K562 treated with DMSO at 1 percent for 12 hours (cell line): ENCODE results near the gene ALX3. TPM values are rescaled to one million over a fixed set of nuclear protein-coding genes. Genes with fewer than 3 reads are reported as not detected.

ENCODE experiments used
- total RNA-seq: library from RNA; unstranded; fragments of 300-600 nt; gene quantifications from 2 replicates; pipeline ENCODE4 v1.2.3, GENCODE V29; 2022; ENCODE audit not compliant: insufficient read depth

The ALX3 gene
- not detected in 2 replicates for total RNA-seq

GRCh38 chr1:110070671-110071242 is at the start of gene ALX3:
Gene ALX3, minus strand, starts transcription at chr1:110070672. Its CDS starts 60 bp downstream, at chr1:110070612.

DNA sequence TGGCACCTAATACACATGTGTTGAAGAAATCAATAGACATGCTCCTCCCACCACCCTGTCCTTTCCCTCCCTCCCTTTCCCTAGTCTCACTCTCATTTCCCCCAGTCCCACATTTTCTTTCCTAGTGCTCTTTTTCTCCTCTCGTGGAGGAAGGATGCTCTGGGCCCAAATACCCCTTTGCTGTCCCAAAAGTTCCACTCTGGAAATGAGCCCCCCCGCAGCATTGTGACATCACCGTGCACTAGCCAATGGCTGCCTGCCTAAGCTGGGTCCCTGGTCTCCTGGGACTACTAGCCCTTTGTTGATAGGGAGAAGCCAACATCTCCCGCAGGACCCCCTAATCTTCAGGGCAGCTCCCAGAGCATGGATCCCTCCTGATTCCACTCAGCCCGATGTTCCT is 41.7 kb upstream of the ALX3 start, which contains the start of gene UBL4B:
UBL4B (plus strand) TSS at position 301 of the 400 bp plus-strand sequence; CDS start at position 393, 92 bp downstream.

GRCh38 chr1:110034451-110035235 is 35.8 kb downstream of the ALX3 start, which contains the start of gene STRIP1:
Gene STRIP1, plus strand, starts transcription at chr1:110034624. Its CDS starts 14 bp downstream, at chr1:110034638.

Other genes starting within 250 kb of the ALX3 start
- gene CSF1, start 159.8 kb downstream of the ALX3 start, total RNA-seq = 5.3 and 9.7 TPM in 2 replicates
- gene AHCYL1, start 85.9 kb downstream of the ALX3 start, total RNA-seq = 40.2 and 101 TPM in 2 replicates
- gene STRIP1, start 36.0 kb downstream of the ALX3 start, total RNA-seq = 13.5 and 37.4 TPM in 2 replicates
- not detected in 2 replicates for gene UBL4B, start 41.8 kb upstream of the ALX3 start, total RNA-seq
- not detected in 2 replicates for gene SLC6A17, start 79.8 kb upstream of the ALX3 start, total RNA-seq
- gene KCNC4, start 139.6 kb upstream of the ALX3 start, total RNA-seq = 0.50 and 2.3 TPM in 2 replicates